HepG2 (cell line): ENCODE results near the gene PRR14. TPM values are rescaled to one million over a fixed set of nuclear protein-coding genes. Genes with fewer than 3 reads are reported as not detected.

Source experiments
- ATF4 ChIP-seq, 2 experiments: fragments of 450-650 bp in 1 of 2; sonication (generic) in 1 of 2; formaldehyde crosslinking; IDR thresholded peaks; 2 replicates each; pipeline versions ENCODE4 v1.5.0 to v1.8.0; 2020 to 2022; ENCODE audit warnings: mild to moderate bottlenecking in 1 of 2, missing genetic modification reagents in 1 of 2
- ATF5 ChIP-seq: sonication (generic); formaldehyde crosslinking; IDR thresholded peaks from 2 replicates; pipeline ENCODE4 v1.4.0; 2020; ENCODE audit warnings: mild to moderate bottlenecking, low read depth, missing genetic modification reagents
- ATF6 ChIP-seq: sonication (generic); formaldehyde crosslinking; conservative IDR thresholded peaks from 2 replicates; pipeline ENCODE4 v1.4.0; 2020; ENCODE audit warnings: missing genetic modification reagents
- CBX2 ChIP-seq, 2 experiments: fragments of 200-600 bp in 1 of 2; sonication (generic); formaldehyde crosslinking in 1 of 2; IDR thresholded peaks; 2 replicates each; pipeline versions ENCODE4 v1.7.0 to v1.8.1; 2018 to 2022; ENCODE audit warnings: low read depth in 2 of 2, low read length in 1 of 2, mild to moderate bottlenecking in 1 of 2, missing genetic modification reagents in 1 of 2
- DNMT1 ChIP-seq: sonication (generic); formaldehyde crosslinking; IDR thresholded peaks from 2 replicates; pipeline ENCODE4 v1.5.1; 2020; ENCODE audit warnings: mild to moderate bottlenecking, missing genetic modification reagents
- GATAD2A ChIP-seq: IDR thresholded peaks from 2 replicates; pipeline ENCODE4 v1.6.1; 2016
- IRF2 ChIP-seq: IDR thresholded peaks from 2 replicates; pipeline ENCODE4 v1.6.1; 2018; ENCODE audit warnings: missing genetic modification reagents, missing compliant biosample characterization
- KAT7 ChIP-seq: IDR thresholded peaks from 2 replicates; pipeline ENCODE4 v1.6.1; 2018; ENCODE audit warnings: borderline replicate concordance, missing compliant biosample characterization
- KLF13 ChIP-seq: sonication (generic); formaldehyde crosslinking; IDR thresholded peaks from 2 replicates; pipeline ENCODE4 v1.4.0; 2020; ENCODE audit warnings: mild to moderate bottlenecking, missing genetic modification reagents
- MLX ChIP-seq: IDR thresholded peaks from 2 replicates; pipeline ENCODE4 v1.6.1; 2016
- MTA1 ChIP-seq: sonication (generic); formaldehyde crosslinking; IDR thresholded peaks from 2 replicates; pipeline ENCODE4 v1.4.0; 2020; ENCODE audit warnings: missing genetic modification reagents, mild to moderate bottlenecking, borderline replicate concordance
- NR2F6 ChIP-seq, 2 experiments: IDR thresholded peaks; 2 replicates each; pipeline ENCODE4 v1.6.1; 2016; ENCODE audit warnings: antibody characterized with exemption in 1 of 2, mild to moderate bottlenecking in 1 of 2
- PAX8 ChIP-seq: sonication (generic); formaldehyde crosslinking; IDR thresholded peaks from 2 replicates; pipeline ENCODE4 v1.8.0; 2022; ENCODE audit warnings: mild to moderate bottlenecking, missing genetic modification reagents, borderline replicate concordance
- TEAD2 ChIP-seq: sonication (generic); formaldehyde crosslinking; IDR thresholded peaks from 2 replicates; pipeline ENCODE4 v1.9.0; 2021; ENCODE audit warnings: missing genetic modification reagents
- U2AF1 ChIP-seq: fragments of 200-400 bp; formaldehyde crosslinking; optimal IDR thresholded peaks from 2 replicates; pipeline ENCODE3; 2017; ENCODE audit warnings: mild to moderate bottlenecking, low read depth, low read length
- ZBTB37 ChIP-seq: sonication (generic); formaldehyde crosslinking; IDR thresholded peaks from 2 replicates; pipeline ENCODE4 v1.4.0; 2020; ENCODE audit warnings: mild to moderate bottlenecking, missing genetic modification reagents
- ZFP1 ChIP-seq: IDR thresholded peaks from 2 replicates; pipeline ENCODE4 v1.6.1; 2016
- ZIK1 ChIP-seq: sonication (generic); formaldehyde crosslinking; IDR thresholded peaks from 2 replicates; pipeline ENCODE4 v1.5.0; 2020; ENCODE audit warnings: mild to moderate bottlenecking, low read depth, missing genetic modification reagents, borderline replicate concordance
- ZKSCAN5 ChIP-seq: sonication (generic); formaldehyde crosslinking; IDR thresholded peaks from 2 replicates; pipeline ENCODE4 v1.5.1; 2020; ENCODE audit warnings: mild to moderate bottlenecking, missing genetic modification reagents
- ZNF235 ChIP-seq: sonication (generic); formaldehyde crosslinking; IDR thresholded peaks from 2 replicates; pipeline ENCODE4 v1.8.1; 2023; ENCODE audit warnings: mild to moderate bottlenecking, missing genetic modification reagents, borderline replicate concordance
- ZNF672 ChIP-seq: sonication (generic); formaldehyde crosslinking; IDR thresholded peaks from 2 replicates; pipeline ENCODE4 v1.8.1; 2022; ENCODE audit warnings: missing genetic modification reagents
- ZNF879 ChIP-seq: sonication (generic); formaldehyde crosslinking; IDR thresholded peaks from 2 replicates; pipeline ENCODE4 v1.8.1; 2023; ENCODE audit warnings: missing genetic modification reagents
- ZNF883 ChIP-seq: sonication (generic); formaldehyde crosslinking; IDR thresholded peaks from 2 replicates; pipeline ENCODE4 v1.5.1; 2020; ENCODE audit warnings: mild to moderate bottlenecking, missing genetic modification reagents; ENCODE audit errors: not compliant biosample characterization
- polyA plus RNA-seq, 8 experiments: library from polyadenylated mRNA; depleted of rRNA in 3 of 8; stranded (reverse) in 7 of 8; unstranded in 1 of 8; fragments of >200 nt; fragmentation: Illumina TruSeq in 4 of 8; extraction: Trizol in 4 of 8; gene quantifications; 2 replicates each; pipeline versions ENCODE4 v1.2.1 to v1.2.3, GENCODE V29; 2011 to 2016; ENCODE audit warnings: low read depth in 4 of 8, missing spikeins in 1 of 8, mixed read lengths in 1 of 8; ENCODE audit not compliant: insufficient read depth in 1 of 8
- total RNA-seq, 5 experiments: library from RNA; depleted of rRNA; stranded (reverse); fragments of >200 nt; fragmentation: Illumina TruSeq; extraction: Trizol; gene quantifications; 2 replicates each; pipeline ENCODE4 v1.2.3, GENCODE V29; 2016; ENCODE audit warnings: low read depth in 1 of 5

The PRR14 gene
- total and polyA plus RNA-seq, 2 of the 13 experiments (the other 11 are each of a cell fraction or from before 2014, with no cell fraction given), result 8.4 to 11.0 TPM

GRCh38 chr16:30609002-30609925 is 41.5 kb upstream of the PRR14 start (continued):
- TF ChIP-seq MLX (CRISPR knock-in tag) (no peak), ATF4 (CRISPR knock-in tag; IDR thresholded peaks at IDR 0.05) (no peak; a peak in 1 of 4 replicates), ZNF672 (CRISPR knock-in tag) (peak; percentile 71; the same call in 1 of the 2 replicates), KAT7 (CRISPR knock-in tag) (no peak; the same call in 1 of the 2 replicates), ZBTB37 (CRISPR knock-in tag) (peak; percentile 20; the same call in 1 of the 2 replicates), ZIK1 (no peak), U2AF1 (peak; percentile 21), TEAD2 (CRISPR knock-in tag) (no peak), NR2F6 (IDR thresholded peaks at IDR 0.05) (no peak), NR2F6 (CRISPR knock-in tag; IDR thresholded peaks at IDR 0.05) (no peak), ZKSCAN5 (no peak), CBX2 (IDR thresholded peaks at IDR 0.05; ENCODE audit: low read depth, low read length) (no peak), CBX2 (CRISPR knock-in tag; IDR thresholded peaks at IDR 0.05; ENCODE audit: low read depth) (no peak), DNMT1 (CRISPR knock-in tag) (peak; percentile 81; the same call in 1 of the 2 replicates), KLF13 (CRISPR knock-in tag) (no peak), GATAD2A (no peak), MTA1 (CRISPR knock-in tag) (no peak), ATF6 (CRISPR knock-in tag) (no peak), ZNF235 (CRISPR knock-in tag) (no peak), ZFP1 (CRISPR knock-in tag) (no peak), ZNF879 (CRISPR knock-in tag) (no peak), IRF2 (CRISPR knock-in tag) (no peak), PAX8 (CRISPR knock-in tag) (no peak), ZNF883 (CRISPR knock-in tag) (no peak), ATF5 (peak; percentile 43; the same call in 1 of the 2 replicates)
